GM21737 (cell line): Measurements from ENCODE around the gene NUP205.
A peak's percentile ranks its signal among the peaks of the same experiment; 100 is the strongest.
"Not testable (repeated sequence)": the region's sequence is repeated elsewhere in the genome, so short reads cannot be mapped to it uniquely, and the experiment has no call there.

Source experiments
- ATAC-seq: cut with Tn5 transposase; IDR thresholded peaks from one replicate; pipeline ENCODE4 v1.9.1; 2021; ENCODE audit warnings: mild to moderate bottlenecking, moderate library complexity; ENCODE audit not compliant: unreplicated experiment

The NUP205 gene

GRCh38 chr7:135620447-135620846 lies 62.7 kb downstream of the NUP205 start:
- no peak for ATAC-seq

DNA sequence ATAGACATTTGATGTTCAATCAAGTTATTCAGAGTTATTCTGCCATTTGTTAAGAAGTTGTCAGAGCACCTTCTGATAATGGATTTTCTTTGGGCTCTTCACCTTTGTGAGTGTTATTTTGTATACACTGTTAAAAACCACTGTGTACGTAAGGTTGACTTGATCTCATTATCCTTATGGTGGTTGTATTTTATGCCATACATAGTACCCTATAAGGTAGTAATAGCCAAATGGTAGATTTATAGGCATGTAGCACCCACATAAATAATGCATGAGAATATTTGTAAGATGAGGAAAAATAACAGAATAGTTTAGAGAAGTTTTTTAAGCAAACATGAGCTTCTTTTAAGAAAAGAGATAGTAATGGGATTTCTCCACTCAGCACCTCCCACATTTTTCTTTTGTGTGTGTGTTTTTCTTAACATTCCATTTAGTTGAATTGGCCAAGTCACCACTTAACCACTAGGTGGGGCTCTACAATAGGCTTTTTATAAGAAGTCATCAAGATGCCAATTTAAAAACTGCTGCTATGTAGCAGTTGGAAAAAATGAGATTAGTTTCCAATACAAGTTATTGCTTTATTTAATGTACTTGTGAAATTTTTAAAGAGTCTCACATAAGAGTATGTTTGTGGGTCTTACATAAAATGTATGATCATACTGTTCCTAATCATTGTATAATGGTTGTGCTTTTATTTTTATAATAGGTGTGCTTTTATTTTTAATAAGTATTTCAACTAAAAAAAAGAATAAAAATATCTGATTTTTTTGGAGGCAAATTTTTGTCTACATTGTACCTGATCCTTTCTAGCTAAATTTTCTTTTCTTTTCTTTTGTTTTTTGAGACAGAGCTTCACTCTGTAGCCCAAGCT lies 63.5 kb downstream of the NUP205 start:
- no peak for ATAC-seq

DNA sequence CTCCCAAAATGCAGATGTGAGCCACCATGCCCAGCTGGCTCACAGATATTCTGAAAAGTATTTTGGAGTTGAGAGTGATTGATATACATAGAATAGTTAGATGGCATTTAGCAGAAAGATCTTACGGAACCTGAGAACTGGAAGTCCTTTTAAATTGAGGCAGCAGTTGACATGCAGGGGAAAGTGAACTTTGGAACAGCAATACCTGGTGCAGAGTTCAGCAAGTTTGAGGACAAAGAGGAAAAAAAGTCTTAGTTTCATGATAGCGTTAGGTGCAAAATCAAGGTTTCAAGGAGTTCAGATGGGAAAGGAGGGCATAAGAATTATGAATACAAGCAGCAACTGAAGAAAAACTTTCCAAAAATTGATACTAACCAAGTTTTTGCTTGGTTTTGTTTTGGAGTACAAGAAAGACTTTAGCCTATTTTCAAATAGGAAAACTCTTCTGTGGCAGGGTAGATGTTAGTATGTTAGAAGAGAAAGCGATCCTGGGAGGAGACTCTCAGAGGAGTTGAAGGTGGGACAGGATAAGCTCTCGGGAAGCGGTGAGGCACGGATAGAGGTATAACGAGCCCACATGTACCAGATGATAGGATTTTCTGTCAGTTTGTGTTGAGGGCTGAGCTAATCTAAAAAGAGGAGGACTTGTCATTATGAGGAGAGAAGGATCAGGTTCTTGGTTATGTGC lies 76.6 kb downstream of the NUP205 start:
- ATAC-seq: no peak

GRCh38 chr7:135639690-135640089 lies 82.0 kb downstream of the NUP205 start:
- not testable (repeated sequence) for ATAC-seq

DNA sequence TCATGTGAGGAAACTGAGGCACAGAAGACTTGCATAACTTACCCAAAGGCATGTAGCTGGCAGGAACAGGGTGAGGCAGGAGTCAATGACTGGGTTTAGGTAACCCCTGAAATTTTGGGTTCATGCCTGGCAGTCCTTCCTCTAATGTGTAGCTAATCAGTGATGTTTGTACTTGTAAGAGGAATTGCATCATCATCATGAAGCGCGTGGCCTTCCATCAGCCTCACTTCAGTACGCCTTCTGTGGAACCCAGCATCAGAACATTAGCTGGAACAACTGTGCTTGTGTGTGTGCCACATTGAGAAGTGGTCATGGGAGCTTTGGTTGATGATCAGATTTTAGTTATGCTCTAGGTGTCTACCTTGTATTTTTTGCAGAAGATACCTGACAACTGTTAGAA lies 86.4 kb downstream of the NUP205 start:
- ATAC-seq: no peak

DNA sequence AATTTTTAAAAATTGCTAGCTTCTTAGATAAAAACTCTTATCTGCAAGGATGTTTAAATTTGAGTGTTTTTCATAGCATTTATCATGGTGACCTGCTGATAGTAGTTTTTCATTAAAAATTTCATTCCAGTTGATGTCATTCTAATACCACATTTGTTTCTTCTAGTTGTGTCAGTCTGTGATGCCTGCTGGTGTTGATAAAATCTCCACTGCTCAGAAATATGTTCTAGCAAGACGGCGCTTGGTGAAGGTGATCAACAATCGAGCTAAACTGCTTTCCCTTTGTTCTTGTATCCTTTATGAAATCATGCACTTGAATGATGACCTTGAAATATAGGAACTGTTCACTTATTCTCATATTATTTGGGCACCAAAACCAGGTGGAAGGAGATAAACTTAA lies 87.0 kb downstream of the NUP205 start:
- no peak for ATAC-seq

DNA sequence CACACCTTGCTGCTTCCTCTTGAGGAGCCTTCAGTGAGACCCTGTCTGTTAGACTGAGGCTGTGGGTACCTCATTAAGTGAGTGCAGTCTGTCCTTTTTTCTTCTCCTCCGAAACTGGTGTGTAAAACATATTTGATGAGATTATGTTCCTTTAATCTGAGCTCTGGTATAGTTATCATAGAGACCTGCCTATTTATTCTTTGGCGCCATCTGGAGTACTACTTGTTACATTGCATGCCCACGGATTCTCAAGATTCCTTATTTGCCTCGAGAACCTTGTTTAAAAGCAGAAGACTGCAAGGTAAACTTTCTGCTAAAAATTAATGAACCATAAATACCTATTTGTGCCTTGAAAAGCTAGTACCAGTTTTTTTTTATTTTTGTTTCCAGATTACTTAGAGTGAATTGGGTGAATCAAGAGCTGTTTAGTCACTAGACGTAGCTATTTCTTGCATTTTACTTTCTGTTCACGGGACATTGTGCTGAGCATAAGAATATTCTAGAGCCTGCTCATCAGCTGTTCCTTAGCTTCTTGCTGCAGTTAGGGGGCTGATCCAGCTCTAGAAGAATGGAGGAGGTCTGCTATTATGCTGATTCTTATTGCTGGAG lies 87.7 kb downstream of the NUP205 start:
- ATAC-seq: no peak

DNA sequence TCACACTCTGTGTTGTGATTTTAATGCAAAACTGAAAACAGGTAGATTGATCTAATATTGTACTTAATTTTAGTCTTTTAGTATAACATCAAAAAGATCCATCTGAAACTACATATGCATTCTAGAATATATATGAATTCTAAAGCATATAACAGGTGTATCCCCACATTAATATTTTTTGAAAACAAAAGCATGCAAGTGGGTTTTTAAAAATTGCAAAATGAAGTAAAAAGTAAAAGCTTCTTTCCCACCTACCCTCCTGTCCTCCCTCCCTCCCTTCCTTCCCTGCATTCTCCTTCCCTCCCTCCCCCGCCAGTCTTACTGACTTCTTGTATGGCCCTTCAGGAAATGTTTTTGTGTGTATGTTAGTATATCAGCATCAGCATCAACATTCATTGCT lies 90.0 kb downstream of the NUP205 start:
- ATAC-seq: no peak

DNA sequence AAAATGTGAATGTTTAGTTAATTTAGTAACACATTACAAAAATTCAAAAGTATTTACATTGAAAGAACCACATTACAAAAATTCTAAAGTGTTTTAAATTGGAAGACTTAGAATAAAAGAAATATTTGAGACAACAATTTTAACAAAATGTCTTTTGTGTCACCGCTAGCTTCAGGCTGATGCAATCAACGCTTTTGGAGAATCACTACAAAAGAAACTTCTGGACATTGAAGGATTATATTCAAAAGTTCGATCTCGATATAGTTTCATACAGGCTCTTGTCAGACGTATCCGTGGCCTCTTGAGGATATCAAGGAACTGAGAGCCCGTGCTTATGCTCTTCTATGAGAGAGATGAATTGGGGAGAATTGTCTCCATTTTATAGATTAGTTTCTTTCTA lies 90.5 kb downstream of the NUP205 start:
- no peak for ATAC-seq

DNA sequence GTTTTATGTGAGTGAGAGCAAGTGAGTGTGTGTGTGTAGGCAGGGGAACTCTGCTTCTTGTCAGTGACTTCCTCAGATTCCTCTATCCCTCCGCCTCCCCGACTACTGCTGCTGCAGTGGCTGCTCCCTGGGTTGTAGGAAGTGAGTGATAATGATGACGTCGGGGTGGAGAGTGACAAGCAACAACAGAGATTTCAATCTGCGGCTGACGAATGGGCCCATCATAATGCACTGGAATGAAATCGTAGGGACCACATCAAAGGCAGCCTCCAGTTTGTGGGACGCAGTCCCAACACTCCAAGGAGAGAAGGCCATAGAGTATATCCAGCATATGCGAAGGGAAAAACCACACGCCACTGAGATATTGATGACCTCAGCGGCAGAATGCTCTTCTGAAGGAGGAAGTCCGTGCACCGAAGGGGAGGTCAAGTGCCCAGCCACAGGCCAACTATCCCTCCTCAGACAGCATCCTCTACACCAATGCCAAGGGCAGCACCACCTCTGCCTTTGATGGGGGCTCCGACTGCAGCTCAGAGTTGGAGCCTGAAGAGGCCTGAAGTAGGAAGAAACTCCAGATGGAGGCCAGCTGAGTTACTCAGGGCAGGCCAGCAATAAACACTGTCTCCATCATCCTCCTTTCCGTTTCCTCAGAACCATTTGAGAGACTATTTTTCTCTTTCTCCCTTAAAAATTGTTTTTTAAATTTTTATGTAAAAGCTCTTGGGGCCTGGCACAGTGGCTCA lies 93.3 kb downstream of the NUP205 start:
- ATAC-seq: no peak

DNA sequence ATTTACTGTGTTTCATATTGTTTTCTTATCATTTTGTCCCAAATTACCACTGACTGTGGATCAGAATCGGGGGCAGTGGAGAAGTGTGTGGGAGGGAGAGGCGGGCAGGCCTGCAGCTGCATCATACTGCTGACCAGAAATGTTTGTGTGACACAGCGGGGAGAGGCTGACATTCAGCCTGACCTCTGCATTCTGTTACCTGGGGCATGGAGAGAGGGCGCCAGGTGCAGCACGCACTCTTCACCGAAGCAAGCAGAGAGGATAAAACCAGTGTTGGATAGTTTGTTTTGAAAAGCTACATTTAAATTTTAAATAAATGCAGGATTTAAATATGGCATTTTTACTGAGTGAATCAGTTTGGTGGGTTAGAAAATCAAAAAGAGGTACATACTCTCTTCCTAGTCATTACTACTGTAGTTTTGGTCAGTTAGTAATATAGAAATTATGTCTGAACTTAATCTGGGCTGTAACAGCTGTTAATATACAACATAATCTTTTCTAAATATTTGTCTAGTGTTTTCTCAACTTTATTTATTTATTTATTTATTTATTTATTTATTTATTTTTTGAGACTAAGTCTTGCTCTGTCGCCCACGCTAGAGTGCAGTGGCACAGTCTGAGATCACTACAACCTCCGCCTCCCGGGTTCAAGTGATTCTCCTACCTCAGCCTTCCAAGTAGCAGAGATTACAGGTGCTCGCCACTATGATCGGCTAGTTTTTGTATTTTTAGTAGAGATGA lies 95.8 kb downstream of the NUP205 start:
- ATAC-seq: no peak

DNA sequence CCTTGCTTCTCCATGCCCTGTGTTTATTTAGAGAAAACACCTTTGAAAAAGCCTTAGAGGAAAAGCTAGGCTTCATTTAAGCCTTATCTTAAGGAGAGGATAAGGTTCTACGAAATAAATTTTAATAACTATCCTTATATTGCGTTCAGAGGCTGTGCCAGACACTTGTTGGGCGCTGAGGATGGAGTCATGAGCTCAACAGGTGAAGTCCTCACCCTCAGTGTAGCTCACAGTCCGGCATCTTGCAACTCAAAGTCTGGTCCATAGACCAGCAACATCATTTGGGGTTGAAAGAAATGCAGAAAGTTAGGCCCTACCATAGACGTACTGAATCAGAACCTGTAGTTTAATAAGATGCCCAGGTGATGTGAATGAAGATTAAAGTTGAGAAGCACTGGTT lies 100.8 kb downstream of the NUP205 start:
- ATAC-seq: no peak

DNA sequence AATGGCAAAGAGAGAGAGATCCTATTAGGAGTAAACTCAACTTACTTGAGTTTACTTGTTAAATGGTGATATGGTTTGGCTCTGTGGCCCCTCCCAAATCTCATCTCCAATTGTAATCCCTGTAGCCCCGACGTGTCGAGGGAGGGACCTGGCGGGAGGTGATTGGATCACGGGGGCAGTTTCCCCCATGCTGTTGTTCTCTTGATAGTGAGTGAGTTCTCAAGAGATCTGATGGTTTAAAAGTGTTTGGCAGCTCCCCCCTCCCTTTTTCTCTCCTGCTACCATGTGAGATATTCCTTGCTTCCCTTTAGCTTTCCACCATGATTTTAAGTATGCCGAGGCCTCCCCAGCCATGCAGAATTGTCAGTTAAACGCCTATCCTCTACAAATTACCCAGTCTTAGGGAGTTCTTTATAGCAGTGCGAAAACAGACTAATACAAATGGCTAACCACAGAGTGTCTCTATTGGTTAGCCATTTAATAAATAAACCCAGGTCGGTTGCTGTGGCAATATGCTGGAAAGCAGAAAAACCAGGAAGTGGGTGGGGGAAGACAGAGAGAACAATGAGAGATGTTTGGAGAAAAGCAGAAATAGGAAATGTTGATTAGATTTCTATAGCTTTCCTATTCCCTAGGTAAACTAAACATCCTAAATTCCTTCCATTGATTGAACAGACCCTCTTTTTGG lies 101.6 kb downstream of the NUP205 start:
- ATAC-seq: no peak

- no peak for ATAC-seq
Observed at GRCh38 chr7:135661311-135662122, 103.8 kb downstream of the NUP205 start.

GRCh38 chr7:135662123-135662372 lies 104.3 kb downstream of the NUP205 start:
- ATAC-seq: no peak

DNA sequence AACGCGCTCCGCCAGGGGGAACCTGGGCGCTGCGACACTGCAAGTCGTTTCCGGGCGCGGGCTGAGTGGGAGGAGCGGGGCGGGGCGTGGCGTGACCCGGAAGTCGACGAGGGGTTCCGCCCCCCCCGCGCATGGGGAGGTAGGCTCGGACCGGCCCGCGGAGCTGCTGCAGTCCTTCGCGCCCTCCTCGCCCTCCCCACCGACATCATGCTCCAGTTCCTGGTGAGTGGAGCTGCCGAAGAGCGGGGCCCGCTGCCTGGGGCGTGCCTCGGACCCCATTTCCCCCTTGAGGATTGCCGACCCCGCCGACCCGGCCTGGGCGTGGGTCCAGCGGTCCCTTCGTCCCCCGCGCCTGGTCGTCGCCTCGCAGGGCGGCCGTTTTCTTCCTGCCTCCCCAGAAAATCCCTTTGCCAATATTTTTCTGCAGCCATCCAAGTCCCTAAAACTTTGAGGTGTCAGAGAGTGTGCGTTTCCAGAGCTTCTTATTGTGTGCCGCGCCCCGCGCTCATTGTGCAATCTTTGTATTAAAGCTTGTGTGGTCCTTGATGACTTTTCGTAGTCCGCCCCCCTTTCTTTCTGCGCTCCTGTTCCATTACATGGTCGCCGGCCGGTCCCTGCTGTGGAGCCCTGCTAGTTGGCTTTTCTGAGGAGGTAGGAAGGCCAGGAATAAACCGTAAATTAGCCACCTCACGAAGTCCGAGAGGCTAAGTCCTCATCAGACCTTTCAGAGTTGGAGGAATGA lies 104.8 kb downstream of the NUP205 start, which contains the start of gene STMP1:
TSS of gene STMP1 (plus strand) at position 142 of the 742 bp plus-strand sequence.
- ATAC-seq: peak; percentile 96

- no peak for ATAC-seq
Observed at GRCh38 chr7:135664046-135664589, 106.4 kb downstream of the NUP205 start.

GRCh38 chr7:135665042-135665441 lies 107.3 kb downstream of the NUP205 start:
- no peak for ATAC-seq
